Chondrocyte (in vitro differentiated cells): Measurements from ENCODE around the gene GP1BB. TPM values are rescaled to one million over a fixed set of nuclear protein-coding genes. Genes with fewer than 3 reads are reported as not detected.

Experiments used
- DNase-seq: peaks from one replicate; pipeline ENCODE4 v3.0.0; 2021; ENCODE audit warnings: mixed read lengths, low spot score
- H3K27ac Mint-ChIP-seq: one replicate; pipeline ENCODE4 v1.8.0; 2021; ENCODE audit warnings: mild to moderate bottlenecking, moderate library complexity, mixed read lengths; ENCODE audit not compliant: unreplicated experiment
- H3K27me3 Mint-ChIP-seq: 2 replicates; pipeline ENCODE4 v1.8.0; 2021; ENCODE audit warnings: low read depth, mixed read lengths
- H3K36me3 Mint-ChIP-seq: 2 replicates; pipeline ENCODE4 v1.8.0; 2021; ENCODE audit warnings: low read depth, mixed read lengths
- H3K4me1 Mint-ChIP-seq: 2 replicates; pipeline ENCODE4 v1.8.0; 2021; ENCODE audit warnings: low read depth, mild to moderate bottlenecking, mixed read lengths
- H3K4me3 Mint-ChIP-seq: one replicate; pipeline ENCODE4 v1.8.0; 2021; ENCODE audit warnings: mild to moderate bottlenecking, moderate library complexity, mixed read lengths; ENCODE audit not compliant: unreplicated experiment
- H3K9me3 Mint-ChIP-seq: 2 replicates; pipeline ENCODE4 v1.8.0; 2021; ENCODE audit warnings: low read depth, mixed read lengths
- total RNA-seq: library from RNA; stranded (reverse); gene quantifications from 3 replicates; pipeline ENCODE4 v1.2.1, GENCODE V29; 2021
- TF ChIP-seq, protein P1 (sequence below): fragments of 200-600 bp; sonication (generic); IDR thresholded peaks from 2 replicates; pipeline ENCODE4 v1.5.0; 2021; ENCODE audit warnings: antibody characterized with exemption, mild to moderate bottlenecking, moderate library complexity

The GP1BB gene
- total RNA-seq, 1 donor from 2014 or later = 56.0 TPM

DNA sequence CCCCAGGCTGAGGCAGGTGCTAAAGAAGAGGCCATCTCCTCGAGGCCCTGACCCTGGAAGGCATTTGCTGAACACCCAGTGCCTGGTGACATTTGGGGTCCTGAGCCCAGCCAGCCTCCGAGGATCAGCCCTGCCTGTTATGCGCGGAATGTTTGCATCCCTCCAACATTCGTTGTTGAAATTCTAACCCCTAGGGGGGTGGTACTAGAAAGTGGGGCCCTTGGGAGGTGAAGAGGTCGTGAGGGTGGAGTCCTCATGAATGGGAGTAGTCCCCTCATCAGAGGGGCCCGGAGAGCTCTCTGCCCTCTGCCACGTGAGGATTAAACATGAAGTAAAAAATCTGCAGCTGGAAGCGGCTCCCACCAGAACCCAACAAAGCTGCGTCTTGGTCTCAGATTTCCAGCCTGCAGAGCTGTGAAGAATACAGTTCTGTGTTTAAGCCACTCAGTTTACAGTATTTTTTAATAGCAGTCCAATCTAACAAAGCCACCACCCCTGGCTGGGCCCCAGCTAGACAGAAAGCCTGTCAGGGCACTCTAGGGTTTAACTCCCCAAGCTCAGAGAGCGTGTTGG lies 44.3 kb upstream of the GP1BB start:
- H3K4me3 Mint-ChIP-seq = no peak overlapping the region
- H3K27me3 Mint-ChIP-seq = peaks cover 5% of the 10 kb centered on the region
- H3K4me1 Mint-ChIP-seq = peaks cover 28% of the 10 kb centered on the region
- H3K27ac Mint-ChIP-seq = no peak overlapping the region
- TF ChIP-seq, protein P1, sequence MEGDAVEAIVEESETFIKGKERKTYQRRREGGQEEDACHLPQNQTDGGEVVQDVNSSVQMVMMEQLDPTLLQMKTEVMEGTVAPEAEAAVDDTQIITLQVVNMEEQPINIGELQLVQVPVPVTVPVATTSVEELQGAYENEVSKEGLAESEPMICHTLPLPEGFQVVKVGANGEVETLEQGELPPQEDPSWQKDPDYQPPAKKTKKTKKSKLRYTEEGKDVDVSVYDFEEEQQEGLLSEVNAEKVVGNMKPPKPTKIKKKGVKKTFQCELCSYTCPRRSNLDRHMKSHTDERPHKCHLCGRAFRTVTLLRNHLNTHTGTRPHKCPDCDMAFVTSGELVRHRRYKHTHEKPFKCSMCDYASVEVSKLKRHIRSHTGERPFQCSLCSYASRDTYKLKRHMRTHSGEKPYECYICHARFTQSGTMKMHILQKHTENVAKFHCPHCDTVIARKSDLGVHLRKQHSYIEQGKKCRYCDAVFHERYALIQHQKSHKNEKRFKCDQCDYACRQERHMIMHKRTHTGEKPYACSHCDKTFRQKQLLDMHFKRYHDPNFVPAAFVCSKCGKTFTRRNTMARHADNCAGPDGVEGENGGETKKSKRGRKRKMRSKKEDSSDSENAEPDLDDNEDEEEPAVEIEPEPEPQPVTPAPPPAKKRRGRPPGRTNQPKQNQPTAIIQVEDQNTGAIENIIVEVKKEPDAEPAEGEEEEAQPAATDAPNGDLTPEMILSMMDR = no peak
- H3K9me3 Mint-ChIP-seq = peaks cover 8% of the 10 kb centered on the region
- no peak for DNase-seq
- H3K36me3 Mint-ChIP-seq = peaks cover 7% of the 10 kb centered on the region

DNA sequence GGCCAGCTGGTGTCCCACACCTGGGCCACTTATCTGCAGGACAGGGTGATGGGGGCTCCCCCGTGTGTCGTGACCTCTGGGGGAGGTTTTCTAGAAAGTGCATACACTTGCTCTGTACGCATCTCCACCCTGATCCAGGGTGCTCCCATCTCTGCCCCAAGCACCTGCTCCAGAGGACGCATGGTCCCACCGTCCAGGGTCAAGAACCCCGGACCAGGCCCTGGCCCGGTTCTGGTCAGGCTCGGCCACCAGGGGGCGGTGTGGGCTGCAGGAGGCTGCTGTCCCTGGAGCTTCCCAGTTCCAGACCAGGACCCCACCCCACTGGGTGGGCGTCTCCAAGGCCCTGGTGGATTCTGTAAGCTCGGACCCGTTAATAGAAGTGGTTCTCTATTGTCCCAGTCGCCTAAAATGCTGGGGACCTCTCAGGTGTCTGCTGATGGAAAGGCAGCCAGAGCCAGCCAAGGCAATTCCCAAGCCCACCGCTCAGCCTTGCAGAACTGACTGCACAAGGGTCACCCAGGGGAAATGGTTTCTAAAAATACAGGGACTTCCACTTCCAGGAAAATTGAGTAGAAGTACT lies 43.7 kb upstream of the GP1BB start:
- Mint-ChIP-seq H3K27ac (no peak overlapping the region), H3K4me3 (no peak overlapping the region), H3K9me3 (peaks cover 8% of the 10 kb centered on the region), H3K27me3 (peaks cover 5% of the 10 kb centered on the region), H3K4me1 (peaks cover 22% of the 10 kb centered on the region), H3K36me3 (peaks cover 7% of the 10 kb centered on the region)
- TF ChIP-seq, protein P1 = peak; percentile 85
- peak; percentile 81 for DNase-seq

DNA sequence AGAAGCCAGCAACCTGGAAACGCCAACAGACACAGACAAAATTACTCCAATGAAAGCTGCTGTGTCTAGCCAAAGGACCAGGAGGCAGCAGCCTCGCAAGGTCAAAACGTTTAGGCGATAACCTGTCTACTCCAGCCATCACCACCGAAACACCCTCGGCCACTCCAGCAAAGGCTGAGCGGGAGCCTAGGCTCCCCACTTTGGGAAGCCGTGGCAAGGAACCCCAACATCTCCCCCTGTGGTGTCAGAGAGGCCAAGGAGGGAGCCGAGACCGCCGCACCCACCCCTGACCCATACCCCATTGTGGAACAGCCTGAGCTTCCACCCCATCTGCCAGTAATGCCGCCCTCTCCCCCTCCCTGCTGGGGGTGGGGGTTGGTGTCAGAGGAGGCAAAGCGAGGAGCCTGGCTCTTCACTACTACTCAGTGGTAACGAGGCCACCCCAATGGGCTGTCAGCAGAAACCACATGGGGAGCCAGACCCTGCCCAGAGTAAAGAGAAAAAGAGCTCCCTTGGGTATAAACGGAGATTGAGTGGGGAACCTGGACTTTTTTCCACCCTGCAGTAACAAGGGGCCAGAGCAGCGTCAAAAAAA lies 43.0 kb upstream of the GP1BB start:
- DNase-seq = peak; percentile 67
- TF ChIP-seq, protein P1 = no peak
- Mint-ChIP-seq H3K27ac (no peak overlapping the region), H3K4me1 (peaks cover 17% of the 10 kb centered on the region), H3K4me3 (no peak overlapping the region), H3K9me3 (peaks cover 8% of the 10 kb centered on the region), H3K27me3 (peaks cover 5% of the 10 kb centered on the region), H3K36me3 (peaks cover 7% of the 10 kb centered on the region)

DNA sequence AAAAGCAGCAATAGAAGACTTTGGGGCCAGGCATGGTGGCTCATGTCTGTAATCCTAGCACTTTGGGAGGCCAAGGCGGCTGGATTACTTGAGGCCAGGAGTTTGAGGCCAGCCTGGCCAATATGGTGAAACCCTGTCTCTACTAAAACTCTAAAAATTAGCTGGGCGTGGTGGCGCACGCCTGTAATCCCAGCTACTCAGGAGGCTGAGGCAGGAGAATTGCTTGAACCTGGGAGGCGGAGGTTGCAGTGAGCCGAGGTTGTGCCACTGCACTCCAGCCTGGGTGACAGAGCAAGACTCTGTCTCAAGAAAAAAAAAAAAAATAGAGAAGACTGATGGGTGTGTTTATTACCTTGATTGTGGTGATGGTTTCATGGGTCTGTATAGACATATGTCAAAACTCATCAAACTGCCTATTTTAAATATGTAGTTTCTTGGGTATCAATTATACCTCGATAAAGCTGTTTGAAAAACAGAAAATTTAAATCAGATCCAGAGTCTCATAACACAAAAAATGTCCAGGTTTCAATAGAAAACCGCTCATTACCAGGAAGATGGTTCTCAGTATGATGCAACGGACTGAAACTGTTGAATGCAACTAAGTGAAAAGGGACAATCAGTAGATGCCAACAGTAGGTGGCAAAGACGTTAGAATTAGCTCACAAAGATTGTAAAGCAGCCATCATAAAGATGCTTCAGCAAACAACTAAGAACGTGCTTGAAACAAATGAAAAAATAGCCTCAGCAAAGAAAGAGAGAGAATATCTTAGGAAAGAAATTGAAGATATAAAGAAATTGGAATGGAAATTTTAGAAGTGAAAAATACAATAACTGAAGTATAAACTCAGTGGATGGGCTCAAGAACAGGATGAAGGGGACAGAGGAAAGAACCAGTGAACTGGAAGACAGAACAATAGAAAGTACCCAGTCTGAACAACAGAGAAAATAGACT lies 42.2 kb upstream of the GP1BB start:
- H3K4me1 Mint-ChIP-seq = peaks cover 12% of the 10 kb centered on the region
- peaks cover 8% of the 10 kb centered on the region for H3K9me3 Mint-ChIP-seq
- no peak overlapping the region for H3K4me3 Mint-ChIP-seq
- DNase-seq = peak; percentile 20
- H3K36me3 Mint-ChIP-seq = peaks cover 7% of the 10 kb centered on the region
- H3K27me3 Mint-ChIP-seq = peaks cover 5% of the 10 kb centered on the region
- TF ChIP-seq, protein P1 = no peak
- H3K27ac Mint-ChIP-seq = no peak overlapping the region

DNA sequence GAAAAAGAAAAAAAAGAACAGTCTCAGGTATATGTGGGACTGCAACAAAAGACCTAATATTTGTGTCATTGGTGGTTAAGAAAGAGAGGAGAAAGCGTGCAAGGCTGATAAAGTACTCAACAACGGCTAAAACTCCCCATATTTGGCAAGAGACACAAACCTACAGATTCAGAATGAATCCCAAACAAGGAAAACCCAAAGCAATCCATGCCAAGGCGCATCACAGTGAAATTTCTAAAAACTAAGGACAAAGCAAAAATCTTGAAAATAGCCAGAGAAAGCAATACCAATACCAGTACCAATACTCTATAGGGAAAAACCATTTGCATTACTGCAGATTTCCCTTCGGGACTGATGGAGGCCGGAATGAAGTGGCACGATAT lies 41.5 kb upstream of the GP1BB start:
- peaks cover 5% of the 10 kb centered on the region for H3K27me3 Mint-ChIP-seq
- peaks cover 7% of the 10 kb centered on the region for H3K36me3 Mint-ChIP-seq
- H3K9me3 Mint-ChIP-seq = peaks cover 8% of the 10 kb centered on the region
- no peak overlapping the region for H3K4me3 Mint-ChIP-seq
- TF ChIP-seq, protein P1 = no peak
- no peak overlapping the region for H3K27ac Mint-ChIP-seq
- peaks cover 12% of the 10 kb centered on the region for H3K4me1 Mint-ChIP-seq
- DNase-seq = no peak
